GM23248 (cell line): Measurements from ENCODE around the gene TIMD4. TPM values are rescaled to one million over a fixed set of nuclear protein-coding genes. Genes with fewer than 3 reads are reported as not detected.
A peak's percentile ranks its signal among the peaks of the same experiment; 100 is the strongest.

Source experiments
- DNase-seq: peaks from one replicate; pipeline ENCODE4 v3.0.0-alpha.2; 2015
- H2AFZ ChIP-seq: fragments of 200-600 bp; sonication (generic); 2 replicates; pipeline ENCODE4 v1.6.1; 2016; ENCODE audit warnings: antibody characterized with exemption
- H3F3A ChIP-seq: fragments of 200-600 bp; sonication (generic); 2 replicates; pipeline ENCODE4 v1.6.1; 2016; ENCODE audit warnings: mild to moderate bottlenecking, antibody characterized with exemption, mixed run types; ENCODE audit not compliant: insufficient read depth
- H3K27ac ChIP-seq: fragments of 200-600 bp; sonication (generic); 2 replicates; pipeline ENCODE4 v1.5.1; 2016; ENCODE audit warnings: mild to moderate bottlenecking
- H3K27me3 ChIP-seq: fragments of 200-600 bp; sonication (generic); replicated peaks from 2 replicates; pipeline ENCODE4 v1.6.1; 2016; ENCODE audit warnings: mild to moderate bottlenecking; ENCODE audit not compliant: insufficient read depth
- H3K36me3 ChIP-seq: fragments of 200-600 bp; sonication (generic); 2 replicates; pipeline ENCODE4 v1.6.1; 2016; ENCODE audit warnings: low read depth, mild to moderate bottlenecking
- H3K4me1 ChIP-seq: fragments of 200-600 bp; sonication (generic); 2 replicates; pipeline ENCODE4 v1.6.1; 2016; ENCODE audit warnings: mild to moderate bottlenecking; ENCODE audit not compliant: insufficient read depth
- H3K4me2 ChIP-seq: fragments of 200-600 bp; sonication (generic); one replicate; pipeline ENCODE4 v1.6.1; 2016; ENCODE audit warnings: mild to moderate bottlenecking; ENCODE audit not compliant: unreplicated experiment
- H3K4me3 ChIP-seq: fragments of 200-600 bp; sonication (generic); 2 replicates; pipeline ENCODE4 v1.5.1; 2016; ENCODE audit warnings: mild to moderate bottlenecking
- H3K79me2 ChIP-seq: fragments of 200-600 bp; sonication (generic); 2 replicates; pipeline ENCODE4 v1.6.1; 2016; ENCODE audit warnings: mild to moderate bottlenecking; ENCODE audit not compliant: insufficient read depth
- H3K9ac ChIP-seq: fragments of 200-600 bp; sonication (generic); 2 replicates; pipeline ENCODE4 v1.6.1; 2016; ENCODE audit warnings: mild to moderate bottlenecking
- H3K9me2 ChIP-seq: fragments of 200-600 bp; sonication (generic); 2 replicates; pipeline ENCODE4 v1.6.1; 2016; ENCODE audit warnings: mixed run types, mild to moderate bottlenecking, moderate library complexity; ENCODE audit not compliant: insufficient read depth
- H3K9me3 ChIP-seq: fragments of 200-600 bp; sonication (generic); one replicate; pipeline ENCODE4 v1.6.1; 2017; ENCODE audit warnings: low read depth
- H4K20me1 ChIP-seq: fragments of 200-600 bp; sonication (generic); 2 replicates; pipeline ENCODE4 v1.6.0; 2016; ENCODE audit not compliant: insufficient read depth
- EZH2 ChIP-seq: fragments of 200-600 bp; sonication (generic); IDR thresholded peaks from 2 replicates; pipeline ENCODE4 v1.6.1; 2018; ENCODE audit warnings: antibody characterized with exemption, mild to moderate bottlenecking; ENCODE audit not compliant: insufficient read depth, poor library complexity, severe bottlenecking
- EZH2phosphoT487 ChIP-seq: fragments of 200-600 bp; sonication (generic); IDR thresholded peaks from 2 replicates; pipeline ENCODE4 v1.6.1; 2018; ENCODE audit warnings: antibody characterized with exemption, moderate library complexity, mild to moderate bottlenecking, low read depth; ENCODE audit not compliant: insufficient read depth
- WGBS, 2 experiments: methylation state at CpG; one replicate each; pipeline ENCODE4 v1.1.6; 2015 to 2017; ENCODE audit warnings: low lambda C conversion rate in 2 of 2, low coverage in 1 of 2; ENCODE audit errors: missing lambda C conversion rate in 2 of 2; 5-methylcytosine and 5-hydroxymethylcytosine counted together
- in situ Hi-C: fragments of 300-500 bp; cut with MboI; formaldehyde crosslinking; loops from 2 replicates; pipeline ENCODE4 v1.15.0; 2020
- polyA plus RNA-seq: library from polyadenylated mRNA; unstranded; fragments of >200 nt; fragmentation: Nextera tagmentation; extraction: Ambion mirVana; gene quantifications from 2 replicates; pipeline ENCODE4 v1.2.1, GENCODE V29; 2016
- total RNA-seq: library from RNA; depleted of rRNA; stranded (reverse); fragments of >200 nt; shearing (Covaris generic); gene quantifications from 2 replicates; pipeline ENCODE4 v1.2.3, GENCODE V29; 2014

TIMD4 gene
- total and polyA plus RNA-seq, 2 experiments from 2014 or later, result not detected

DNA sequence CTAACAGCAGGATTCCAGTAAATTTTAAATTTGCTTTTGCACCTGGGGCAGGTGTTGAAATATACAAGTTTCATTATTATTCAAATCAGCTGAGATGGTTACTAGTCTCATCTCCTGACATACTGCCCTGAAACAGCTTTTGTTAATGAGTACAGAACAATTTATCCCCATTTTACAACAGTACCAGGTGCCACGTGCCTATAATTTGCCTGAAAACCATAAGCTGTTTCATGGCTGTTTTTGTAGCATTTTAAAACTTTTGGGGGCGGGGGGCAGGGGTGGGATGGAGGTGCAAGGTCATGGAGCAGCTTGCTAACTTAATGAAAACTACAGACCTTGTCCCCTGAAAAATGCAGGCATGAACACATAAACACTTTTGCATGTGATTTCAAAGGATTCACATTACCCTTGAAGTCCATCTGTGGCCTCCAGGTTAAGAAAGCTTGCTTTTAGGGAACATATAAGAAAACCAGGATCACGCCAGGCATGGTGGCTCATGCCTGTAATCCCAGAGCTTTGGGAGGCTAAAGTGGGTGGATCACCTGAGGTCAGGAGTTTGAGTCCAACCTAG, 42.1 kb downstream of the TIMD4 start:
- TF ChIP-seq EZH2phosphoT487, result no peak
- no peak for TF ChIP-seq EZH2
- no peak overlapping the region for H3K27ac ChIP-seq
- no peak overlapping the region for H3K9ac ChIP-seq
- H2AFZ ChIP-seq, result no peak overlapping the region
- H4K20me1 ChIP-seq, result no peaks in the 10 kb centered on the region
- in situ Hi-C loops, result no loop called here
- H3K9me3 ChIP-seq, result no peaks in the 10 kb centered on the region
- H3K79me2 ChIP-seq, result no peaks in the 10 kb centered on the region
- WGBS, 2 experiments, result 15 to 17% methylated on average over 3 of the region's 3 CpGs
- H3F3A ChIP-seq, result no peaks in the 10 kb centered on the region
- DNase-seq, result no peak
- H3K4me1 ChIP-seq, result no peaks in the 10 kb centered on the region
- no peaks in the 10 kb centered on the region for H3K27me3 ChIP-seq
- no peak overlapping the region for H3K4me3 ChIP-seq
- no peak overlapping the region for H3K4me2 ChIP-seq
- H3K9me2 ChIP-seq, result no peaks in the 10 kb centered on the region
- H3K36me3 ChIP-seq, result no peaks in the 10 kb centered on the region

- Histone ChIP-seq H3K36me3 (no peaks in the 10 kb centered on the region), H3K4me1 (no peaks in the 10 kb centered on the region), H3K9ac (no peak overlapping the region), H3K9me2 (no peaks in the 10 kb centered on the region), H4K20me1 (no peaks in the 10 kb centered on the region), H3K79me2 (no peaks in the 10 kb centered on the region), H3K9me3 (no peaks in the 10 kb centered on the region), H3K4me2 (no peak overlapping the region), H2AFZ (no peak overlapping the region), H3F3A (no peaks in the 10 kb centered on the region), H3K27ac (no peak overlapping the region), H3K4me3 (no peak overlapping the region), H3K27me3 (no peaks in the 10 kb centered on the region)
- in situ Hi-C loops, result no loop called here
- peak; percentile 11 for DNase-seq
- TF ChIP-seq EZH2 (no peak), EZH2phosphoT487 (no peak)
- 38% methylated on average over 7 of the region's 7 CpGs for WGBS, 2 experiments
Measured at GRCh38 chr5:156920042-156920860, 42.8 kb downstream of the TIMD4 start.

- H3K4me1 ChIP-seq, result no peaks in the 10 kb centered on the region
- H3K36me3 ChIP-seq, result no peaks in the 10 kb centered on the region
- no peak overlapping the region for H3K27ac ChIP-seq
- H3K9me2 ChIP-seq, result no peaks in the 10 kb centered on the region
- no peak overlapping the region for H3K9ac ChIP-seq
- in situ Hi-C loops, result no loop called here
- H3K27me3 ChIP-seq, result no peaks in the 10 kb centered on the region
- DNase-seq, result no peak
- H3F3A ChIP-seq, result no peaks in the 10 kb centered on the region
- no peak overlapping the region for H3K4me2 ChIP-seq
- no peak overlapping the region for H2AFZ ChIP-seq
- H4K20me1 ChIP-seq, result no peaks in the 10 kb centered on the region
- no peak overlapping the region for H3K4me3 ChIP-seq
- TF ChIP-seq EZH2, result no peak
- no peak for TF ChIP-seq EZH2phosphoT487
- H3K9me3 ChIP-seq, result no peaks in the 10 kb centered on the region
- 49 to 51% methylated on average over 8 of the region's 8 CpGs for WGBS, 2 experiments
- no peaks in the 10 kb centered on the region for H3K79me2 ChIP-seq
Measured at GRCh38 chr5:156918311-156918845, 44.6 kb downstream of the TIMD4 start.

DNA sequence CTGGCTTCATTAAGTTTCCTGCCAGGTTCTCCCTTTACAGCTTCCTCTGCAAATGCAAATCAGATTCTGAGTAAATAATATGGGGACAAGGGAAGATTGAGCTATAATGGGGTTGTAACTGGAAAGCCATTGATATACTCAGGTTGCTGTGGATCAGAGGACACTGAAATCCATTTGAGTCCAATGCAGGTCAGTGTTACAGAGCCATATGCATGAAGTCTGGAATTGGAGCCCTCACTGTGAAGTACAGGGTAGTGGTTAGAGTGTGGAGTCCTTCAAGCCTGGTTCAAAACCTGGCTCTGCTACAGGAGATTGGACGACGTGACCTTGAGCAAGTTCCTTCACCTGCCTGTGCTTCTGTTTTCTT, 48.7 kb downstream of the TIMD4 start:
- no peak overlapping the region for H3K27ac ChIP-seq
- H3K79me2 ChIP-seq, result no peaks in the 10 kb centered on the region
- no peak overlapping the region for H3K4me3 ChIP-seq
- no peaks in the 10 kb centered on the region for H4K20me1 ChIP-seq
- TF ChIP-seq EZH2, result no peak
- no peak for TF ChIP-seq EZH2phosphoT487
- in situ Hi-C loops, result no loop called here
- WGBS, 2 experiments, result 42 to 59% methylated on average over 2 of the region's 2 CpGs
- H3K9me3 ChIP-seq, result no peaks in the 10 kb centered on the region
- H3K9me2 ChIP-seq, result no peaks in the 10 kb centered on the region
- no peaks in the 10 kb centered on the region for H3K4me1 ChIP-seq
- no peaks in the 10 kb centered on the region for H3K27me3 ChIP-seq
- no peak overlapping the region for H2AFZ ChIP-seq
- no peak overlapping the region for H3K4me2 ChIP-seq
- no peaks in the 10 kb centered on the region for H3F3A ChIP-seq
- no peak for DNase-seq
- no peaks in the 10 kb centered on the region for H3K36me3 ChIP-seq
- H3K9ac ChIP-seq, result no peak overlapping the region
